ENCODE data around the gene UACA.

The UACA gene

GRCh38 chr15:70720228-70721016 is 42.9 kb downstream of the UACA start:
- no peak for DNase-seq (ENCODE audit: low read depth)
- H3K4me3 ChIP-seq (ENCODE audit: low read depth, low read length) = no peak overlapping the region
- TF ChIP-seq, protein P1, sequence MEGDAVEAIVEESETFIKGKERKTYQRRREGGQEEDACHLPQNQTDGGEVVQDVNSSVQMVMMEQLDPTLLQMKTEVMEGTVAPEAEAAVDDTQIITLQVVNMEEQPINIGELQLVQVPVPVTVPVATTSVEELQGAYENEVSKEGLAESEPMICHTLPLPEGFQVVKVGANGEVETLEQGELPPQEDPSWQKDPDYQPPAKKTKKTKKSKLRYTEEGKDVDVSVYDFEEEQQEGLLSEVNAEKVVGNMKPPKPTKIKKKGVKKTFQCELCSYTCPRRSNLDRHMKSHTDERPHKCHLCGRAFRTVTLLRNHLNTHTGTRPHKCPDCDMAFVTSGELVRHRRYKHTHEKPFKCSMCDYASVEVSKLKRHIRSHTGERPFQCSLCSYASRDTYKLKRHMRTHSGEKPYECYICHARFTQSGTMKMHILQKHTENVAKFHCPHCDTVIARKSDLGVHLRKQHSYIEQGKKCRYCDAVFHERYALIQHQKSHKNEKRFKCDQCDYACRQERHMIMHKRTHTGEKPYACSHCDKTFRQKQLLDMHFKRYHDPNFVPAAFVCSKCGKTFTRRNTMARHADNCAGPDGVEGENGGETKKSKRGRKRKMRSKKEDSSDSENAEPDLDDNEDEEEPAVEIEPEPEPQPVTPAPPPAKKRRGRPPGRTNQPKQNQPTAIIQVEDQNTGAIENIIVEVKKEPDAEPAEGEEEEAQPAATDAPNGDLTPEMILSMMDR (IDR thresholded peaks at IDR 0.05; ENCODE audit: insufficient read depth, low read depth, low read length, missing control alignments) = no peak

GRCh38 chr15:70717237-70717793 is 46.0 kb downstream of the UACA start:
- TF ChIP-seq, protein P1 (IDR thresholded peaks at IDR 0.05; ENCODE audit: insufficient read depth, low read depth, low read length, missing control alignments) = no peak

GRCh38 chr15:70715840-70716485 is 47.4 kb downstream of the UACA start:
- no peak overlapping the region for H3K4me3 ChIP-seq (ENCODE audit: low read depth, low read length)
- DNase-seq (ENCODE audit: low read depth) = no peak
- TF ChIP-seq, protein P1 (IDR thresholded peaks at IDR 0.05; ENCODE audit: insufficient read depth, low read depth, low read length, missing control alignments) = no peak

More at GRCh38 chr15:70717237-70717793, 46.0 kb downstream of the UACA start:
- H3K4me3 ChIP-seq (ENCODE audit: low read depth, low read length) = no peak overlapping the region
- no peak for DNase-seq (ENCODE audit: low read depth)

DNA sequence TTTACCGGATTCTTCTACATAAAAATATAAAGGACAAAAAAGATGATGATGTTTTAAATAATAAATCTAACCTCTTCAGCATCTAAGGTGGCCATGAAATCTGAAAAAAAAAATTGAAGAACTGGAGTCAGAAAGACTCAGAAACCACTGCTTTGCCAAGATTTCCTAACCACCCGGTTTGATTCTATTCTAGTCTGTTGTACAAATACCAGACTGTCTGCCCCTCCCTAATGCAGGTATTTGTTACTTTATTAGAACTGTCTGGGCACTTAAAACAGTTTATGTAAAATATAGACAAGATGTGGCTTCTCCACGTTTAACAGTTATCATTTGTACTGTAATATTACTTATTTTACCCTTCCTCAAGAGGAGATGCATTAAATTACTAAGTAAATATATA is 48.8 kb downstream of the UACA start:
- TF ChIP-seq, protein P1 (IDR thresholded peaks at IDR 0.05; ENCODE audit: insufficient read depth, low read depth, low read length, missing control alignments) = no peak
- no peak for DNase-seq (ENCODE audit: low read depth)
- H3K4me3 ChIP-seq (ENCODE audit: low read depth, low read length) = no peak overlapping the region

DNA sequence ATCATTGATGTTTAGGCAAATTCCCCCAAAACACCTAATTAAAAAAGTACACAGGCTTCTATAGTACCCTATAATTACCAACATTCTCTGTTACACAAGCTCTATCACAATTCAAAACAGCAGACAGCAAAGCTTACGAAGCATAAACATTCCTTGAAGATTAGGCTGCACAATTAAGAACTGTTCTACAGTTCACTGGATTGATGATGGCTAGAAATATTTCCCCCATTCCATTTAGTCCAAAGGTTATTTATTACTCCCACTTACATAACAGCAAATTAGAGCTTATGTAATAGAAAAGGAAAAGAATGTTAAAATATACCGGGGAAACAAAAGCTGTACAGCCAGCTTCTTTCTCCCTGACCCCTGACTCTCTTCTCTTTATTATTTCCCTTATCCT is 49.3 kb downstream of the UACA start:
- no peak overlapping the region for H3K4me3 ChIP-seq (ENCODE audit: low read depth, low read length)
- TF ChIP-seq, protein P1 (IDR thresholded peaks at IDR 0.05; ENCODE audit: insufficient read depth, low read depth, low read length, missing control alignments) = no peak
- DNase-seq (ENCODE audit: low read depth) = no peak

GRCh38 chr15:70712271-70712670 is 51.1 kb downstream of the UACA start:
- DNase-seq (ENCODE audit: low read depth) = no peak
- TF ChIP-seq, protein P1 (IDR thresholded peaks at IDR 0.05; ENCODE audit: insufficient read depth, low read depth, low read length, missing control alignments) = no peak
- H3K4me3 ChIP-seq (ENCODE audit: low read depth, low read length) = no peak overlapping the region

Data from GM12865 (cell line).